ENCODE measurements around the gene DDX17. TPM values are rescaled to one million over a fixed set of nuclear protein-coding genes. Genes with fewer than 3 reads are reported as not detected.
"Not testable (repeated sequence)": the region's sequence is repeated elsewhere in the genome, so short reads cannot be mapped to it uniquely, and the experiment has no call there.

The DDX17 gene
- total RNA-seq, 1 donor from 2014 or later, result 492 TPM

GRCh38 chr22:38477585-38477984, 28.5 kb downstream of the DDX17 start:
- TF ChIP-seq, protein P1, sequence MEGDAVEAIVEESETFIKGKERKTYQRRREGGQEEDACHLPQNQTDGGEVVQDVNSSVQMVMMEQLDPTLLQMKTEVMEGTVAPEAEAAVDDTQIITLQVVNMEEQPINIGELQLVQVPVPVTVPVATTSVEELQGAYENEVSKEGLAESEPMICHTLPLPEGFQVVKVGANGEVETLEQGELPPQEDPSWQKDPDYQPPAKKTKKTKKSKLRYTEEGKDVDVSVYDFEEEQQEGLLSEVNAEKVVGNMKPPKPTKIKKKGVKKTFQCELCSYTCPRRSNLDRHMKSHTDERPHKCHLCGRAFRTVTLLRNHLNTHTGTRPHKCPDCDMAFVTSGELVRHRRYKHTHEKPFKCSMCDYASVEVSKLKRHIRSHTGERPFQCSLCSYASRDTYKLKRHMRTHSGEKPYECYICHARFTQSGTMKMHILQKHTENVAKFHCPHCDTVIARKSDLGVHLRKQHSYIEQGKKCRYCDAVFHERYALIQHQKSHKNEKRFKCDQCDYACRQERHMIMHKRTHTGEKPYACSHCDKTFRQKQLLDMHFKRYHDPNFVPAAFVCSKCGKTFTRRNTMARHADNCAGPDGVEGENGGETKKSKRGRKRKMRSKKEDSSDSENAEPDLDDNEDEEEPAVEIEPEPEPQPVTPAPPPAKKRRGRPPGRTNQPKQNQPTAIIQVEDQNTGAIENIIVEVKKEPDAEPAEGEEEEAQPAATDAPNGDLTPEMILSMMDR (IDR thresholded peaks at IDR 0.05; ENCODE audit: unreplicated experiment), result no peak
- no peak overlapping the region for H3K4me3 Mint-ChIP-seq (ENCODE audit: unreplicated experiment)
- H3K36me3 Mint-ChIP-seq (ENCODE audit: low read depth, unreplicated experiment), result peaks cover 11% of the 10 kb centered on the region
- H3K4me1 Mint-ChIP-seq (ENCODE audit: unreplicated experiment), result no peaks in the 10 kb centered on the region
- H3K9me3 Mint-ChIP-seq (ENCODE audit: unreplicated experiment), result no peaks in the 10 kb centered on the region
- DNase-seq (ENCODE audit: low spot score), result no peak
- no peak overlapping the region for H3K27ac Mint-ChIP-seq (ENCODE audit: unreplicated experiment)
- no peaks in the 10 kb centered on the region for H3K27me3 Mint-ChIP-seq (ENCODE audit: unreplicated experiment)

GRCh38 chr22:38474003-38474607, 32.0 kb downstream of the DDX17 start:
- no peak for DNase-seq (ENCODE audit: low spot score)
- Mint-ChIP-seq H3K27ac (ENCODE audit: unreplicated experiment) (no peak overlapping the region), H3K4me3 (ENCODE audit: unreplicated experiment) (no peak overlapping the region), H3K36me3 (ENCODE audit: low read depth, unreplicated experiment) (no peaks in the 10 kb centered on the region), H3K4me1 (ENCODE audit: unreplicated experiment) (no peaks in the 10 kb centered on the region), H3K27me3 (ENCODE audit: unreplicated experiment) (peaks cover 2% of the 10 kb centered on the region), H3K9me3 (ENCODE audit: unreplicated experiment) (no peaks in the 10 kb centered on the region)
- TF ChIP-seq, protein P1 (IDR thresholded peaks at IDR 0.05; ENCODE audit: unreplicated experiment), result no peak

DNA sequence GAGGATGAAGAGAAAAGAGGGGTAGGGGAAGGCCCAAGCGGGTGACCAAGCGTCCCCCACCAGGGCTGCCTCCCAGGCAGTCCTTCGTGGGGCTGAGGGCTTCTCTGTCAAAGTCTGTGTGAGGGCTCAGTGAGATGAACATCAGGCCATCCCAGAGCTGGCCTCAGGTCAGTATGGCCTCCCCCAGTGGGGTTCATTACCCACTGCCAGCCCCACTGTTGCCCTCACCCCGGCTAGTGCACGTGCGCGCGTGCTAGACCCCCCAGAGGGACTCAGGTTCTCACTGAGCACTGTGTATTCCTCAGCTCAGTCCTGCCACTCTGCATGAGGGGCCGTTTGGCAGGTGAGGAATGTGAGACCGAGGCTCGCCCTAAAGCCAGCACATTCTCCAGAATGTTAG, 34.9 kb downstream of the DDX17 start:
- Mint-ChIP-seq H3K9me3 (ENCODE audit: unreplicated experiment) (no peaks in the 10 kb centered on the region), H3K4me3 (ENCODE audit: unreplicated experiment) (no peak overlapping the region), H3K4me1 (ENCODE audit: unreplicated experiment) (peaks cover 6% of the 10 kb centered on the region), H3K27ac (ENCODE audit: unreplicated experiment) (no peak overlapping the region), H3K27me3 (ENCODE audit: unreplicated experiment) (peaks cover 9% of the 10 kb centered on the region), H3K36me3 (ENCODE audit: low read depth, unreplicated experiment) (no peaks in the 10 kb centered on the region)
- DNase-seq (ENCODE audit: low spot score), result no peak
- TF ChIP-seq, protein P1 (IDR thresholded peaks at IDR 0.05; ENCODE audit: unreplicated experiment), result no peak

DNA sequence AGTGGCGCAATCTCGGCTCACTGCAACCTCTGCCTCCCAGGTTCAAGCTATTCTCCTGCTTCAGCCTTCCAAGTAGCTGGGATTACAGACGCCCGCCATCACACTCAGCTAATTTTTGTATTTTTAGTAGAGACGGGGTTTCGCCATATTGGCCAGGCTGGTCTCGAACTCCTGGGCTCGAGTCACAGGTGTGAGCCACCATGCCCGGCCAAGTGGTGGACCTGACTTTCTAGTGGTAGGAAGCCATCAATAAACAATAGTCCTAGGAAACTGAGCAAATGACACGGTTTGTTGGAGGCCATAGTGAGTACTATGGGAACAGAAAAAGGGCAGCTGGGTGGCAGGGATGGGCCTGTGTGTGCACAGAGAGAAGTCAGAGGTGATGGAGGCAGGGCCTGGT, 35.9 kb downstream of the DDX17 start:
- not testable (repeated sequence) for H3K4me1 Mint-ChIP-seq (ENCODE audit: unreplicated experiment); DNase-seq (ENCODE audit: low spot score); H3K4me3 Mint-ChIP-seq (ENCODE audit: unreplicated experiment); H3K36me3 Mint-ChIP-seq (ENCODE audit: low read depth, unreplicated experiment); H3K9me3 Mint-ChIP-seq (ENCODE audit: unreplicated experiment); H3K27ac Mint-ChIP-seq (ENCODE audit: unreplicated experiment); H3K27me3 Mint-ChIP-seq (ENCODE audit: unreplicated experiment)

GRCh38 chr22:38469306-38469781, 36.8 kb downstream of the DDX17 start:
- Mint-ChIP-seq H3K27ac (ENCODE audit: unreplicated experiment) (no peak overlapping the region), H3K27me3 (ENCODE audit: unreplicated experiment) (peaks cover 9% of the 10 kb centered on the region), H3K4me1 (ENCODE audit: unreplicated experiment) (peaks cover 6% of the 10 kb centered on the region), H3K4me3 (ENCODE audit: unreplicated experiment) (no peak overlapping the region), H3K36me3 (ENCODE audit: low read depth, unreplicated experiment) (no peaks in the 10 kb centered on the region), H3K9me3 (ENCODE audit: unreplicated experiment) (no peaks in the 10 kb centered on the region)
- DNase-seq (ENCODE audit: low spot score), result no peak
- TF ChIP-seq, protein P1 (IDR thresholded peaks at IDR 0.05; ENCODE audit: unreplicated experiment), result no peak

Measured in endothelial cell (in vitro differentiated cells).